Measurements from ENCODE around the gene KLHL42.

The KLHL42 gene

GRCh38 chr12:27801630-27802029 lies 21.6 kb downstream of the KLHL42 start:
- no peak for DNase-seq (ENCODE audit: low spot score)
- TF ChIP-seq CTCF (IDR thresholded peaks at IDR 0.05; ENCODE audit: extremely low read depth, missing control alignments), result no peak

DNA sequence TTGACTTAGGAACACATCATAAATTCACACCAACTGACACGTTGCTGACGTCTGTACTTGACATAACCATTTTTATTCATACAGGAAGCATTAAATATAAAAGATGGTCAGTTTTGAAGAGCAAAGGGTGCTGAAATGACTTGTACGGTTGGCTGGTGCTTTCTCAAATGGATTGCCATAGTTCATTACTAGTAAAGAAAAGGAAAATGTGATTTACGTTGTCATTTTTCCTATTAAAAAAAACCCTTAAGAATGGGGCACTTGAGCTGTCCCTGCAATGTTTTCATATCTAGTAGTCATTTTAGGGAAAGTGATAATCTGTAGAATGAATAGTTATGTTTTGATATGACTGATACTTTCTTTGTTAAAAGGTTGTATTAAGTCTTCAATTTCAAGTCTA lies 22.5 kb downstream of the KLHL42 start:
- no peak for DNase-seq (ENCODE audit: low spot score)
- no peak for TF ChIP-seq CTCF (IDR thresholded peaks at IDR 0.05; ENCODE audit: extremely low read depth, missing control alignments)

- TF ChIP-seq CTCF (IDR thresholded peaks at IDR 0.05; ENCODE audit: extremely low read depth, missing control alignments), result no peak
Measured at GRCh38 chr12:27802936-27803335, 22.9 kb downstream of the KLHL42 start.

DNA sequence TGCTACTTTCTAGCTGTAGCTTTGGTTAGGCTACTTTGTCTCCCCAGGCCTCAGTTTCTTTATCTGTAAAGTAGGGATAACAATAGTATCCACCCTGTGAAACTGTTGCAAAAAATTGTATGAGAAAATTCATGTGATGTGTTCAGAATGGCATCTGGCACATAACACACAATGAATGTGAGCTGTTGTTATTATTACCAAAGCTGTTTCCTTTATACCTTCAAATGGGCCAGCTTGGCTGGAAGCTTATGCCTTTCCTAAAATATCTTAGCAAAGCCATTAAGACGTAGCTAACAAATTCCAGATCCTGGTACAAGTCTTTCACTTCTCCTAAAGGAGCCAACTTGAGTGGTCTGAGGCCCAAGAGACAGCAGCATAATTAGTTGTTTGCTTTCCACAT lies 25.2 kb downstream of the KLHL42 start:
- TF ChIP-seq CTCF (IDR thresholded peaks at IDR 0.05; ENCODE audit: extremely low read depth, missing control alignments), result no peak
- no peak for DNase-seq (ENCODE audit: low spot score)

More at GRCh38 chr12:27802936-27803335, 22.9 kb downstream of the KLHL42 start:
- DNase-seq (ENCODE audit: low spot score), result no peak

GRCh38 chr12:27806259-27806658 lies 26.2 kb downstream of the KLHL42 start:
- TF ChIP-seq CTCF (IDR thresholded peaks at IDR 0.05; ENCODE audit: extremely low read depth, missing control alignments), result no peak
- DNase-seq (ENCODE audit: low spot score), result no peak

GRCh38 chr12:27807063-27807703 lies 27.1 kb downstream of the KLHL42 start:
- TF ChIP-seq CTCF (IDR thresholded peaks at IDR 0.05; ENCODE audit: extremely low read depth, missing control alignments), result no peak
- no peak for DNase-seq (ENCODE audit: low spot score)

GRCh38 chr12:27808841-27809240 lies 28.8 kb downstream of the KLHL42 start:
- no peak for DNase-seq (ENCODE audit: low spot score)
- TF ChIP-seq CTCF (IDR thresholded peaks at IDR 0.05; ENCODE audit: extremely low read depth, missing control alignments), result no peak
